OCI-M2 (cell line): ENCODE results near the gene OGA.

Experiments
- DNase-seq: peaks from one replicate; lab custom pipeline; 2025; ENCODE audit not compliant: unreplicated experiment; lab: John Stamatoyannopoulos, UW

OGA gene

GRCh38 chr10:101762736-101763135 is 55.5 kb downstream of the OGA start:
- no peak for DNase-seq

GRCh38 chr10:101761226-101761625 is 57.0 kb downstream of the OGA start:
- DNase-seq = no peak

- DNase-seq = no peak
Measured at GRCh38 chr10:101760510-101760909, 57.7 kb downstream of the OGA start.

GRCh38 chr10:101759309-101760247 is 58.7 kb downstream of the OGA start:
- DNase-seq = no peak

- no peak for DNase-seq
Measured at GRCh38 chr10:101758858-101759257, 59.4 kb downstream of the OGA start.

- no peak for DNase-seq
Measured at GRCh38 chr10:101752241-101752640, 66.0 kb downstream of the OGA start.

- DNase-seq = peak; percentile 69
Measured at GRCh38 chr10:101749047-101750016, 68.9 kb downstream of the OGA start.

GRCh38 chr10:101748496-101748895 is 69.7 kb downstream of the OGA start:
- DNase-seq = no peak

GRCh38 chr10:101745074-101745696 is 73.1 kb downstream of the OGA start:
- no peak for DNase-seq

GRCh38 chr10:101744267-101744666 is 74.0 kb downstream of the OGA start:
- DNase-seq = no peak

GRCh38 chr10:101741938-101742337 is 76.3 kb downstream of the OGA start:
- DNase-seq = no peak

GRCh38 chr10:101736666-101737065 is 81.6 kb downstream of the OGA start:
- DNase-seq = no peak
